ENCODE data around the gene SLC34A1. TPM values are rescaled to one million over a fixed set of nuclear protein-coding genes. Genes with fewer than 3 reads are reported as not detected.

The SLC34A1 gene
- total and polyA plus RNA-seq, 5 donors, result not detected

DNA sequence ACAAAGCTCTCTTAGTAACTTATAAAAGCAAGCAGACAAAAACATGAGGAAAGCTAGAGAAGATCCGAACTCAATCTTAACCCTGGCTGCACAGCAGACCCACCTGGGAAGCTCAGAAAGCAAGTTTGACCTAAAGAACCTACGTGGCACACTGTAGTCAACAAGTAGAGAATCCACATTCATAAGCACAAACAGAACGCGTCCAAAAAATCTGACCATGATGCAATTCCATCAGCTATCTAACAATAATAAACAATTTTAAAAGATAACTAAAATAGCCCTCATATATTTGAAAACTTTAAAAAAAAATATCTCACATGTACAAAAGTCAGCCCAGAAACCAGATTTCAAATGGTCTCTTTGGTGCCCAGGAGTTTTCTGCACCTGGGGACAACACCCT, 37.4 kb upstream of the SLC34A1 start:
- intact Hi-C loops (cut with DNase I), result no loop called here
- Histone ChIP-seq H3K9me3 (ENCODE audit: control insufficient read depth, low read length) (no peaks in the 10 kb centered on the region), H3K4me3 (ENCODE audit: low read length) (no peak overlapping the region), H3K4me1 (ENCODE audit: control insufficient read depth, insufficient read depth, low read length) (no peaks in the 10 kb centered on the region), H3K27ac (ENCODE audit: low read length) (no peak overlapping the region), H3K27me3 (ENCODE audit: control insufficient read depth, insufficient read depth) (no peaks in the 10 kb centered on the region)
- DNase-seq (no peak), ATAC-seq (no peak)
- 71% methylated on average over 4 of the region's 4 CpGs for WGBS

DNA sequence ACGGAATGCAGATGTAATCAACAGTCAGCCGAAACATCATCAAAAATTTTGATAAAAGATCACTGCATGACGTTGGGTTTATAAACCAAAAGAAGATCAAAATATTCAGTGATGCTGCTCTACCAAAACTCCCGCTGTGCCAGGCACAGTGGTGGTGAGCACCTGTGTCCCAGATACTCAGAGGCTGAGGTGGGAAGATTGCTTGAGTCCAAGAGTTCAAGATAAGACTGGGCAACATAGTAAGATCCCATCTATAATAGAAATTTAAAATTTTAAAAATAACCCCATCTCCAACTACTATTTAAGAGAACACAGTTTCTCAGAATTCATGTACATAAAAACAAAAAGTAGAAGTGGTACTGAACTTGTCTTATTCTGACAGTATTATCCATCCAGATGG, 36.5 kb upstream of the SLC34A1 start:
- no peak for DNase-seq
- intact Hi-C loops (cut with DNase I), result no loop called here
- ATAC-seq, result no peak
- Histone ChIP-seq H3K9me3 (ENCODE audit: control insufficient read depth, low read length) (no peaks in the 10 kb centered on the region), H3K4me3 (ENCODE audit: low read length) (no peak overlapping the region), H3K27ac (ENCODE audit: low read length) (no peak overlapping the region), H3K4me1 (ENCODE audit: control insufficient read depth, insufficient read depth, low read length) (no peaks in the 10 kb centered on the region), H3K27me3 (ENCODE audit: control insufficient read depth, insufficient read depth) (no peaks in the 10 kb centered on the region)
- WGBS, result 87% methylated on average over 4 of the region's 4 CpGs

GRCh38 chr5:177349362-177349647, 34.9 kb upstream of the SLC34A1 start:
- intact Hi-C loops (cut with DNase I), result no loop called here
- H3K4me1 ChIP-seq (ENCODE audit: control insufficient read depth, insufficient read depth, low read length), result no peaks in the 10 kb centered on the region
- ATAC-seq, result no peak

GRCh38 chr5:177349762-177350161, 34.5 kb upstream of the SLC34A1 start:
- DNase-seq (peak in 1 of 3 donors; percentile 31), ATAC-seq (no peak)
- no peaks in the 10 kb centered on the region for H3K9me3 ChIP-seq (ENCODE audit: control insufficient read depth, low read length)
- 83% methylated on average over 5 of the region's 5 CpGs for WGBS
- intact Hi-C loops (cut with DNase I), result no loop called here
- H3K27me3 ChIP-seq (ENCODE audit: control insufficient read depth, insufficient read depth), result no peaks in the 10 kb centered on the region
- H3K4me3 ChIP-seq (ENCODE audit: low read length), result no peak overlapping the region
- H3K27ac ChIP-seq (ENCODE audit: low read length), result no peak overlapping the region
- no peaks in the 10 kb centered on the region for H3K4me1 ChIP-seq (ENCODE audit: control insufficient read depth, insufficient read depth, low read length)

More at GRCh38 chr5:177349362-177349647, 34.9 kb upstream of the SLC34A1 start:
- DNase-seq, result no peak
- Histone ChIP-seq H3K9me3 (ENCODE audit: control insufficient read depth, low read length) (no peaks in the 10 kb centered on the region), H3K27me3 (ENCODE audit: control insufficient read depth, insufficient read depth) (no peaks in the 10 kb centered on the region), H3K27ac (ENCODE audit: low read length) (no peak overlapping the region), H3K4me3 (ENCODE audit: low read length) (no peak overlapping the region)
- WGBS, result 59% methylated on average over 3 of the region's 3 CpGs

- H3K27ac ChIP-seq (ENCODE audit: low read length), result peak overlapping the region; percentile 99
- WGBS, result 13% methylated on average over 19 of the region's 19 CpGs
- H3K4me1 ChIP-seq (ENCODE audit: control insufficient read depth, insufficient read depth, low read length), result no peaks in the 10 kb centered on the region
- no peaks in the 10 kb centered on the region for H3K9me3 ChIP-seq (ENCODE audit: control insufficient read depth, low read length)
- ATAC-seq (no peak), DNase-seq (peak in 1 of 3 donors; percentile 61)
- no peaks in the 10 kb centered on the region for H3K27me3 ChIP-seq (ENCODE audit: control insufficient read depth, insufficient read depth)
- intact Hi-C loops (cut with DNase I), result no loop called here
- H3K4me3 ChIP-seq (ENCODE audit: low read length), result peak overlapping the region; percentile 92
These were observed 33.4 kb upstream of the SLC34A1 start for GRCh38 chr5:177350776-177351391.

DNA sequence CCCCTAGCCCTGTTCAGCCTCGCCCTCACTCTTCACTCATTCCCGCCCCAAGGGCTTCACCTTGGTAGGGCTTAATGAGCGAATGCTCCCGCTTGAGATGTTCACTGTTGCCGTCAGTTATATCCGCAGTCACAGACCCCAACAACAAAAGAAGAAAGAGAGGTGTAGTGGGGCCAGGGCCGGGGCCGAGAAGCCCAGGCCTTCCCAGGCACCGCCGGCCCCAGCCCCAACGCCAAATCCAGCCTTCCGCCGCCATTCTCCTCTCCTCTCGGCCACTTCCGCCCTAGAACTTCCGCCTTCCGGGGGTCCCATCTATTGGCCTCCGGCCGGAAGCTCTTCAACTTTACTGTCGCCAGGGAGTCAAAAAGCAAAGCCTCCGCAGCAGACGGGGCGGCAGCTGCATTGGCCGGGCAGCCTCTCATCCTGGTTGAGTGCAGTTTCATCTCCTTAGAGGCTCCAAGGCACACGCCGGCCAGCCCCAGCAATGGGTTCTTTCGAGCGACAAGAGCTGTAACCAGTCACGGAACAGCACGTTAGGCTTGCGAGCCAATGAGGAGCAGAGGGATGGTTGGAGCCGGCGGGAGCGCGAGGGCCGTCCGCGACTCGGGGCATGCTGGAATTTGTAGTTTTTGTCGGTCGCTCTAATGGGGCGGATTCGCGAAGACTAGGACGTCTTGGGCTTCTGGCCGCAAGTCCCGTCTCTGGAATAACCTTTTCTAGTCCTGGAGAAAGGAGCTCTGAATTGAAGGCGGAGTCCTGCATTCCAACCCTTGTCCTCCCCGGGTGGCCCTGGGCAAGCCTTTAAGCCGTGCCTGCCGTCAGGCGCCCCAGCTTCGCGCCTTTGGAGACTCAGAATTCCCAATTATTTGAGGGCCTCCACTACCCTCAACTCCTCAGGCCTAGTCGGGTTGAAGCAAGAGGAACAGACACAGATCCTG, 32.6 kb upstream of the SLC34A1 start, which contains the start of gene LMAN2:
Gene LMAN2, minus strand, starts transcription at position 277 of the 938 bp plus-strand sequence. Its CDS starts 21 bp downstream, at position 256.
- Histone ChIP-seq H3K4me1 (ENCODE audit: control insufficient read depth, insufficient read depth, low read length) (no peaks in the 10 kb centered on the region), H3K4me3 (ENCODE audit: low read length) (peak within 1 kb of the TSS; percentile 92), H3K27me3 (ENCODE audit: control insufficient read depth, insufficient read depth) (no peaks in the 10 kb centered on the region), H3K27ac (ENCODE audit: low read length) (peak within 1 kb of the TSS; percentile 99), H3K9me3 (ENCODE audit: control insufficient read depth, low read length) (no peaks in the 10 kb centered on the region)
- DNase-seq (peak; percentile 94 to 96 (median 95)), ATAC-seq (peak; percentile 98 to 99)
- intact Hi-C loops (cut with DNase I), result no loop called here
- WGBS, result 6% methylated on average over 55 of the region's 55 CpGs

DNA sequence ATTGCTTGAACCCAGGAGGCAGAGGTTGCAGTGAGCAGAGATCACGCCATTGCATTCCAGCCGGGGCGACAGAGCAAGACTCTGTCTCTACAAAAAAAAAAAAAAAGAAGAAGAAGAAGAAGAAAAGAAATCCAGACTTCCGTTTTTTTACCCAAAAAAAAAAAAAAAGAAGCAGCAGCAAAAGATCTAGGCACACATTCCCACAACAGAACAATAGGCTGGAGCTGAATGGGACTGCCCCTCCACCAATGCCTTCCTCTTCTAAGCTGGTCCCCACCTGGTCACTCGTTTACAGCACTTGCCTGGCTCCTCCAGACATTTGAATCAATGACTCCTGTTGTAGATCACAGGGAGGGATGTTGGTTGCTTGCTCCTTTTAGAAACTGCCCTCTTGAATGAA, 31.1 kb upstream of the SLC34A1 start:
- peak in 1 of 3 donors; percentile 12 for DNase-seq
- Histone ChIP-seq H3K4me1 (ENCODE audit: control insufficient read depth, insufficient read depth, low read length) (no peaks in the 10 kb centered on the region), H3K27ac (ENCODE audit: low read length) (no peak overlapping the region), H3K27me3 (ENCODE audit: control insufficient read depth, insufficient read depth) (no peaks in the 10 kb centered on the region), H3K9me3 (ENCODE audit: control insufficient read depth, low read length) (no peaks in the 10 kb centered on the region), H3K4me3 (ENCODE audit: low read length) (no peak overlapping the region)
- intact Hi-C loops (cut with DNase I), result no loop called here
- WGBS, result 71% methylated on average over 5 of the region's 5 CpGs
- no peak for ATAC-seq

DNA sequence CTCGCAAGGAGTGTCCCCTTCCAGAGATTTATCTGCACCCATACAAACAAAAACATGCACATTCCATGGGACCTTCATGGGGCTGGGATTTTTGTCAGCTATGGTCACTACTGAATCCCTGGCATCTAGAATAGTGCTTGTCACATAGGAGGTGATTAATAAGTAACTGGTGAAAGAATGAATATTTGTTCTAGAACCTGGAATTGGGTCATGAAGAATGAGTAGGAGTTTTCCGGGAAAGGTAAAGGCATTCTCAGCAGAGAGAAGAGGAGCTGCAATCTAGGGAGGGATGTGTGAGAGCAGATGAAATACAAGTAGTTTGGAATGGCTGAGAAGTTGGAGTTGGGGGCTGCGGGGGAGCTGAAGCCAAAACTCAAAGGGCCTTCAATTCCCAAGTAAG, 30.0 kb upstream of the SLC34A1 start:
- Histone ChIP-seq H3K4me1 (ENCODE audit: control insufficient read depth, insufficient read depth, low read length) (no peaks in the 10 kb centered on the region), H3K4me3 (ENCODE audit: low read length) (no peak overlapping the region), H3K27me3 (ENCODE audit: control insufficient read depth, insufficient read depth) (no peaks in the 10 kb centered on the region), H3K27ac (ENCODE audit: low read length) (no peak overlapping the region), H3K9me3 (ENCODE audit: control insufficient read depth, low read length) (no peaks in the 10 kb centered on the region)
- ATAC-seq, result no peak
- DNase-seq, result no peak
- intact Hi-C loops (cut with DNase I), result no loop called here
- WGBS, result 82% methylated on average over 3 of the region's 3 CpGs

GRCh38 chr5:177354711-177355110, 29.5 kb upstream of the SLC34A1 start:
- Histone ChIP-seq H3K4me3 (ENCODE audit: low read length) (no peak overlapping the region), H3K4me1 (ENCODE audit: control insufficient read depth, insufficient read depth, low read length) (no peaks in the 10 kb centered on the region), H3K27ac (ENCODE audit: low read length) (no peak overlapping the region), H3K9me3 (ENCODE audit: control insufficient read depth, low read length) (no peaks in the 10 kb centered on the region), H3K27me3 (ENCODE audit: control insufficient read depth, insufficient read depth) (no peaks in the 10 kb centered on the region)
- 66% methylated on average over 3 of the region's 3 CpGs for WGBS
- ATAC-seq (no peak), DNase-seq (peak in 1 of 3 donors; percentile 17)
- intact Hi-C loops (cut with DNase I), result no loop called here

GRCh38 chr5:177355162-177355867, 28.9 kb upstream of the SLC34A1 start:
- H3K27ac ChIP-seq (ENCODE audit: low read length), result no peak overlapping the region
- intact Hi-C loops (cut with DNase I), result no loop called here
- WGBS, result 79% methylated on average over 1 of the region's 1 CpG
- no peaks in the 10 kb centered on the region for H3K4me1 ChIP-seq (ENCODE audit: control insufficient read depth, insufficient read depth, low read length)
- H3K27me3 ChIP-seq (ENCODE audit: control insufficient read depth, insufficient read depth), result no peaks in the 10 kb centered on the region
- no peaks in the 10 kb centered on the region for H3K9me3 ChIP-seq (ENCODE audit: control insufficient read depth, low read length)
- no peak for ATAC-seq
- DNase-seq, result peak in 1 of 3 donors; percentile 5
- no peak overlapping the region for H3K4me3 ChIP-seq (ENCODE audit: low read length)

- ATAC-seq (no peak), DNase-seq (no peak)
- no peak overlapping the region for H3K4me3 ChIP-seq (ENCODE audit: low read length)
- no peaks in the 10 kb centered on the region for H3K9me3 ChIP-seq (ENCODE audit: control insufficient read depth, low read length)
- no peaks in the 10 kb centered on the region for H3K4me1 ChIP-seq (ENCODE audit: control insufficient read depth, insufficient read depth, low read length)
- intact Hi-C loops (cut with DNase I), result no loop called here
- no peaks in the 10 kb centered on the region for H3K27me3 ChIP-seq (ENCODE audit: control insufficient read depth, insufficient read depth)
- no peak overlapping the region for H3K27ac ChIP-seq (ENCODE audit: low read length)
- WGBS, result 7% methylated on average over 1 of the region's 1 CpG
These were observed 28.4 kb upstream of the SLC34A1 start for GRCh38 chr5:177355868-177356168.

All from right cardiac atrium (tissue), 5 donors.